Measurements from ENCODE around the gene PRKAG3. TPM values are rescaled to one million over a fixed set of nuclear protein-coding genes. Genes with fewer than 3 reads are reported as not detected.

The PRKAG3 gene
- total and polyA plus RNA-seq, 9 of the 15 experiments (the other 6 are each of a cell fraction or from before 2014, with no cell fraction given), result not detected

GRCh38 chr2:218861645-218862318, 30.2 kb upstream of the PRKAG3 start:
- TF ChIP-seq NEUROD1 (IDR thresholded peaks at IDR 0.05; ENCODE audit: borderline replicate concordance, low read depth, low read length, partially characterized antibody) (no peak), POLR2B (IDR thresholded peaks at IDR 0.05; ENCODE audit: low read depth, partially characterized antibody) (no peak), RBM25 (IDR thresholded peaks at IDR 0.05; ENCODE audit: low read depth, low read length, severe bottlenecking) (no peak), ZNF561 (CRISPR knock-in tag; conservative IDR thresholded peaks at IDR 0.05) (no peak), CC2D1A (IDR thresholded peaks at IDR 0.05) (no peak), VEZF1 (CRISPR knock-in tag; IDR thresholded peaks at IDR 0.05) (no peak), TBP (optimal IDR thresholded peaks at IDR 0.05; ENCODE audit: low read depth, low read length) (no peak), ZBTB5 (IDR thresholded peaks at IDR 0.05) (no peak)
- in situ Hi-C loops (cut with MboI) (no loop called here), intact Hi-C loops (cut with micrococcal nuclease) (no loop called here)
- no peak overlapping the region for H3K9ac ChIP-seq (ENCODE audit: insufficient read depth in 1 of 2, low read depth in 2 of 2, low read length in 2 of 2)
- H3K4me1 ChIP-seq (replicated peaks in 1 of 2; ENCODE audit: control insufficient read depth in 2 of 2, insufficient read depth in 2 of 2, low read length in 2 of 2), result peaks cover 3 to 15% of the 10 kb centered on the region in 2 experiments; a peak in 3 of 5 replicates
- 0% methylated on average over 4 of the region's 7 CpGs for WGBS (ENCODE audit: insufficient coverage, low coverage, missing lambda C conversion rate)
- no peak overlapping the region for H3K27ac ChIP-seq (ENCODE audit: extremely low read depth, low read depth, low read length)
- no peak for ATAC-seq
- BruUV-seq (replicated peaks), result no TSS peak
- no peaks in the 10 kb centered on the region for H3K9me1 ChIP-seq (ENCODE audit: control insufficient read depth, insufficient read depth, low read length)
- H3K4me3 ChIP-seq, result no peak overlapping the region
- FAIRE-seq, result no peak
- H3K36me3 ChIP-seq (ENCODE audit: control insufficient read depth, insufficient read depth, low read length), result no peaks in the 10 kb centered on the region
- H3K9me3 ChIP-seq (replicated peaks; ENCODE audit: control insufficient read depth, insufficient read depth, low read depth, low read length), result no peaks in the 10 kb centered on the region
- no peak overlapping the region for H3K4me2 ChIP-seq (ENCODE audit: insufficient read depth, low read length)
- no peak for DNase-seq (ENCODE audit: extremely low read depth in 1 of 4, low spot score in 3 of 4)
- H2AFZ ChIP-seq (ENCODE audit: low read depth, low read length), result no peak overlapping the region
- H3K79me2 ChIP-seq (ENCODE audit: control insufficient read depth, insufficient read depth, low read length), result no peaks in the 10 kb centered on the region
- H4K20me1 ChIP-seq (replicated peaks; ENCODE audit: control insufficient read depth, insufficient read depth, low read length), result peaks cover 6% of the 10 kb centered on the region; the same call in 1 of the 2 replicates
- H3K27me3 ChIP-seq (ENCODE audit: control insufficient read depth in 2 of 2, insufficient read depth in 2 of 2, low read length in 2 of 2), result peaks cover 0 to 37% of the 10 kb centered on the region in 2 experiments; a peak in 4 of 5 replicates
- ChIA-PET POLR2A (no interaction called here), CTCF (ENCODE audit: low intra/inter-chr PET ratio) (no interaction called here)

Data from K562 (cell line).